ENCODE data around the gene TIMM44.

DNA sequence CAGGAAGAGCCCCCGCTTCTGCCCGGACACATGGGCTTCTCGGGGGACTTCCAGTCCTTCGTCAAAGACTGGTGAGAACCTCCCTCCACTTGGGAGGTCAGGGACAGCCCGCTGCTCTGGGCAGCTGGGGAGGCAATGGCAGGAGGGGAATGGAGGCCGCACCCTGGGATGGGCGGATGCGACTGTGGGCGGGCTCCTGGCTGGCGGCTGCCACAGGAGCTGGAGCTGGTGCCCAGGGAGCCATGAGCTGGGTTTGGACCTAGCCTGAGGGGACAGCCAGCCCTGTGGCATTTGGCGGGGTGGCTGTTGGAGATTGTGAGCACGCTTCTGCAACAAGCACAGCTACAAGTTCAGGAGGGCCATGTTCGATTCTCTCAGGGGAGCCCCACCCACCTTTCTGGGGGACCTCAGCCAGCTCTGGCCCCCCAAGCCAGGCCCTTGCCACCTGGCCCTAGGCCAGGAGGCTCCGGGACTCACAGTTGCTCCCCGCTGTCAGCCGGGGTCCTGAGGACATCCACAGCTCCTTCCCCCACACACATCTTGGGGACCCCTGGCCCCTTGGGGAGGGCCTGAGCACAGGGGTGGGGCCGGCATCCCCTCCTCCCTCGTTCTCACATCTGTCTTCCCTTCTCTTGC is 31.8 kb downstream of the TIMM44 start:
- no peak for TF ChIP-seq POLR2A (IDR thresholded peaks at IDR 0.05)
- TF ChIP-seq CTCF (IDR thresholded peaks at IDR 0.05), result no peak
